GM10266 (cell line): ENCODE measurements around the gene SDR42E1.

ENCODE experiments used
- DNase-seq: peaks from one replicate; pipeline ENCODE4 v3.0.0; 2012; ENCODE audit errors: extremely low spot score
- CTCF ChIP-seq: IDR thresholded peaks from 2 replicates; pipeline ENCODE4 v1.5.1; 2012; ENCODE audit warnings: mild to moderate bottlenecking, low read depth; ENCODE audit not compliant: control insufficient read depth, insufficient read depth; ENCODE audit errors: missing control alignments

SDR42E1 gene

GRCh38 chr16:81967358-81967757 is 43.9 kb downstream of the SDR42E1 start:
- no peak for TF ChIP-seq CTCF
- no peak for DNase-seq

- DNase-seq = no peak
- TF ChIP-seq CTCF = no peak
Measured at GRCh38 chr16:81964808-81965207, 46.5 kb downstream of the SDR42E1 start.

- DNase-seq = no peak
- TF ChIP-seq CTCF = no peak
Measured at GRCh38 chr16:81956213-81956948, 54.9 kb downstream of the SDR42E1 start.

- no peak for DNase-seq
- TF ChIP-seq CTCF = no peak
Measured at GRCh38 chr16:81951564-81951963, 59.7 kb downstream of the SDR42E1 start.

- TF ChIP-seq CTCF = no peak
- no peak for DNase-seq
Measured at GRCh38 chr16:81946206-81946605, 65.1 kb downstream of the SDR42E1 start.

GRCh38 chr16:81945665-81946064 is 65.6 kb downstream of the SDR42E1 start:
- no peak for TF ChIP-seq CTCF
- no peak for DNase-seq

- no peak for DNase-seq
- TF ChIP-seq CTCF = no peak
Measured at GRCh38 chr16:81942007-81942601, 69.2 kb downstream of the SDR42E1 start.
